ENCODE data around the gene SRP72. TPM values are rescaled to one million over a fixed set of nuclear protein-coding genes. Genes with fewer than 3 reads are reported as not detected.

SRP72 gene
- total RNA-seq, 1 experiment from 2014 or later: 138 TPM

- TF ChIP-seq, protein P1, sequence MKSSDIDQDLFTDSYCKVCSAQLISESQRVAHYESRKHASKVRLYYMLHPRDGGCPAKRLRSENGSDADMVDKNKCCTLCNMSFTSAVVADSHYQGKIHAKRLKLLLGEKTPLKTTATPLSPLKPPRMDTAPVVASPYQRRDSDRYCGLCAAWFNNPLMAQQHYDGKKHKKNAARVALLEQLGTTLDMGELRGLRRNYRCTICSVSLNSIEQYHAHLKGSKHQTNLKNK (CRISPR knock-in tag; IDR thresholded peaks at IDR 0.05): no peak
- TF ChIP-seq ZNF532 (CRISPR knock-in tag; IDR thresholded peaks at IDR 0.05; ENCODE audit: borderline replicate concordance): no peak
These were observed 32.7 kb upstream of the SRP72 start (continued) for GRCh38 chr4:56434599-56435139.

DNA sequence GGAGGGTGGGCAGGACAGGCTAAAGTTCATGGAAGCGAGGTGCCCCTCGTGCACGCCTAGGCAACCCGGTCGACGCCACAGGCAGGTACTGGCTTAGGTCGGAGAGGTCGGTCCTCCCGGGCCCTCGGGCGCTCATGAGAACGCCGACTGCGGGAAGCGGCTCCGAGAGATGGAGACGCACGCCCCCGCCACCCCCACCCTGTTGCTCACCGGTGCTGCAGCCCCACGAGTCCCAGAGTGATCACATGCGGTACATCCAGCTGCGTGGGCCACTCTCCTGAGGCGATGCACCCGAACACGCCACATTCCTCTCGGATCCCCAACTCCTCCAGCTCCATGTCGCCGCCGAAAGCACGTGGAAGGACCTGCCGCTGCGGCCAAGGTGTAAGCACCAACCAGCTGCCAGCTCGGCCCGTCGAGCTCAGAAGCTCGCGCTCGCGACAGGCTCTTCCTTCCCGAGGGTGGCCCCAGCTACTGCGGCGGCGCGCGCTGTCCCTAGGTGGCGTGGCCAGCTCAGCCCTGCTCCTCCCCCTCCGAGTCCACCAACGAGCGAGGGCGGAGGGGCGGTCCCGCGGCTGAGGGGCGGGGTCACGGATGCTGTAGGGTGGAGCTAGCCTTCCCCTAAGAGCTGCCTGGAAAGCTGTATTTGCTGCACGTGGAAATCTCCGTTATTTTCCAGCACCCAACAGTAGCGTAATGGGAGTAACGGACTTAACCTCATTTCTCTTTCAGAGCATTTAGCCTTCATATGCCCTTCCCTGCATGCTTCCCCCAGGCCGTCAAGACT is 32.1 kb upstream of the SRP72 start, which contains the start of gene PPAT:
Gene PPAT (minus strand): TSS at position 476 of the 787 bp plus-strand sequence. CDS start 138 bp downstream, at position 338.
- ChIA-PET POLR2A (interaction anchor here (0.5 to 4.9 kb wide), 15 partner anchors 10 to 543 kb away, joined by 3 to 87 read pairs (median 7); partner anchors contain the start of genes AASDH, NOA1 and POLR2B), CTCF (interaction anchor here (0.9 to 2.3 kb wide), 7 partner anchors 10 to 487 kb away, joined by 3 to 16 read pairs (median 7); partner anchors contain the start of genes AASDH and CEP135)
- peak within 1 kb of the TSS; percentile 97 for H3K4me3 Mint-ChIP-seq
- no peaks in the 10 kb centered on the region; the same call in 1 of the 2 replicates for H3K27me3 Mint-ChIP-seq (ENCODE audit: low read depth)
- peak within 1 kb of the TSS; percentile 98 for H3K27ac Mint-ChIP-seq
- peak; percentile 89 for ATAC-seq
- H3K36me3 Mint-ChIP-seq: peaks cover 18% of the 10 kb centered on the region
- peak; percentile 98 for DNase-seq (ENCODE audit: low spot score)
- no peaks in the 10 kb centered on the region for H3K9me3 Mint-ChIP-seq
- H3K4me1 Mint-ChIP-seq: peaks cover 42% of the 10 kb centered on the region
- TF ChIP-seq TP53 (CRISPR knock-in tag; IDR thresholded peaks at IDR 0.05): peak; percentile 86
- TF ChIP-seq, protein P1 (CRISPR knock-in tag; IDR thresholded peaks at IDR 0.05): no peak
- no peak for TF ChIP-seq CREB1 (CRISPR knock-in tag; IDR thresholded peaks at IDR 0.05)
- TF ChIP-seq CREM (CRISPR knock-in tag; IDR thresholded peaks at IDR 0.05): peak; percentile 70; the same call in 1 of the 2 replicates
- no peak for TF ChIP-seq EMX1 (CRISPR knock-in tag; IDR thresholded peaks at IDR 0.05)
- no peak for TF ChIP-seq CDX4 (CRISPR knock-in tag; IDR thresholded peaks at IDR 0.05; ENCODE audit: borderline replicate concordance)
- TF ChIP-seq FOXJ3 (CRISPR knock-in tag; IDR thresholded peaks at IDR 0.05; ENCODE audit: borderline replicate concordance): no peak
- peak; percentile 20; the same call in 1 of the 2 replicates for TF ChIP-seq ZNF232 (CRISPR knock-in tag; IDR thresholded peaks at IDR 0.05)
- TF ChIP-seq IRF1 (CRISPR knock-in tag; IDR thresholded peaks at IDR 0.05): no peak
- TF ChIP-seq FOXK1 (CRISPR knock-in tag; IDR thresholded peaks at IDR 0.05): peak; percentile 66
- peak; percentile 11; the same call in 1 of the 2 replicates for TF ChIP-seq GABPB1 (CRISPR knock-in tag; IDR thresholded peaks at IDR 0.05)
- TF ChIP-seq NFATC4 (CRISPR knock-in tag; IDR thresholded peaks at IDR 0.05): no peak
- TF ChIP-seq, protein P2, sequence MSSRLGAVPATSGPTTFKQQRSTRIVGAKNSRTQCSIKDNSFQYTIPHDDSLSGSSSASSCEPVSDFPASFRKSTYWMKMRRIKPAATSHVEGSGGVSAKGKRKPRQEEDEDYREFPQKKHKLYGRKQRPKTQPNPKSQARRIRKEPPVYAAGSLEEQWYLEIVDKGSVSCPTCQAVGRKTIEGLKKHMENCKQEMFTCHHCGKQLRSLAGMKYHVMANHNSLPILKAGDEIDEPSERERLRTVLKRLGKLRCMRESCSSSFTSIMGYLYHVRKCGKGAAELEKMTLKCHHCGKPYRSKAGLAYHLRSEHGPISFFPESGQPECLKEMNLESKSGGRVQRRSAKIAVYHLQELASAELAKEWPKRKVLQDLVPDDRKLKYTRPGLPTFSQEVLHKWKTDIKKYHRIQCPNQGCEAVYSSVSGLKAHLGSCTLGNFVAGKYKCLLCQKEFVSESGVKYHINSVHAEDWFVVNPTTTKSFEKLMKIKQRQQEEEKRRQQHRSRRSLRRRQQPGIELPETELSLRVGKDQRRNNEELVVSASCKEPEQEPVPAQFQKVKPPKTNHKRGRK (CRISPR knock-in tag; IDR thresholded peaks at IDR 0.05; ENCODE audit: borderline replicate concordance): no peak
- no peak for TF ChIP-seq ZNF317 (CRISPR knock-in tag; IDR thresholded peaks at IDR 0.05; ENCODE audit: borderline replicate concordance, low read depth)
- TF ChIP-seq ZNF532 (CRISPR knock-in tag; IDR thresholded peaks at IDR 0.05; ENCODE audit: borderline replicate concordance): no peak
- TF ChIP-seq ATF1 (CRISPR knock-in tag; IDR thresholded peaks at IDR 0.05): no peak
- TF ChIP-seq MLX (CRISPR knock-in tag; IDR thresholded peaks at IDR 0.05): no peak

Data from WTC11 (cell line).